ENCODE measurements around the gene COL8A1. TPM values are rescaled to one million over a fixed set of nuclear protein-coding genes. Genes with fewer than 3 reads are reported as not detected.

COL8A1 gene
- polyA plus RNA-seq, 3 donors = not detected

DNA sequence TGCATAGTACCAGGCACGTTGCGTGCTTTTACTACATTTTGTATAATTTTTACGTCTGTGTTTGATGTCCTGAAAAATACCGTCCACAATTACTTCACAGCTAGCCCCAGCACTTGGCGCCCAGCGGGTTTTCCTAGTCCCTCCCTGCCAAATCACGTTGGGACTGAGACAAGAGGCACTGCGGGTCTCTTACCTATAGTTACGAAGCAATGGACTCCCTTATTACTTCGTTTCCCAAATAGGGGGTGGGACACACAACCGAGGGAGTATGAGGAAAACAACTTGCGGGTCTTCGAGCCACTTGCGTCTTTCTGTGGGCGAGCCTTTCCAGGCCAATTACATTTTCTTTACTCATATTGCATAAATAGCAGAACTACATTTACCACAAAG lies 178.6 kb downstream of the COL8A1 start:
- Histone ChIP-seq H3K79me2 (ENCODE audit: insufficient read depth, low read length) (no peaks in the 10 kb centered on the region), H3K9ac (ENCODE audit: insufficient read depth, low read length, poor library complexity, severe bottlenecking) (peak overlapping the region; percentile 73), H2AFZ (ENCODE audit: insufficient read depth, low read depth, low read length, poor library complexity, severe bottlenecking) (peak overlapping the region; percentile 84), H3K9me3 (replicated peaks in 1 of 2; ENCODE audit: control insufficient read depth in 1 of 2, insufficient read depth in 1 of 2, low read length in 2 of 2) (no peaks in the 10 kb centered on the region), H3K4me1 (ENCODE audit: control insufficient read depth in 1 of 2, insufficient read depth in 2 of 2, low read length in 2 of 2) (peaks cover 16 to 19% of the 10 kb centered on the region in 2 donors), H3K4me3 (replicated peaks in 1 of 3; ENCODE audit: low read depth in 2 of 3, low read length in 3 of 3) (peak overlapping the region; percentile 41 to 80 (median 77)), H3K4me2 (replicated peaks; ENCODE audit: extremely low read depth, low read length, poor library complexity, severe bottlenecking) (peak overlapping the region; percentile 87), H3K27ac (ENCODE audit: low read depth in 1 of 2, low read length in 2 of 2) (peak overlapping the region; percentile 86 to 96), H4K20me1 (ENCODE audit: insufficient read depth, low read length) (no peaks in the 10 kb centered on the region), H3K36me3 (replicated peaks in 1 of 2; ENCODE audit: control insufficient read depth in 1 of 2, insufficient read depth in 2 of 2, low read length in 2 of 2) (no peaks in the 10 kb centered on the region), H3K27me3 (ENCODE audit: control insufficient read depth in 2 of 2, insufficient read depth in 2 of 2, low read length in 2 of 2) (no peaks in the 10 kb centered on the region)
- no peaks in the 10 kb centered on the region for H3K9me3 Mint-ChIP-seq
- intact Hi-C loops (cut with micrococcal nuclease) = loop anchor here in 1 of 2 donors (10.0 kb wide), 1 partner anchor 888 kb away; the partner anchor contains the start of gene TFG
- H3K4me3 Mint-ChIP-seq = peak overlapping the region; percentile 90 to 95
- TF ChIP-seq, protein P1, sequence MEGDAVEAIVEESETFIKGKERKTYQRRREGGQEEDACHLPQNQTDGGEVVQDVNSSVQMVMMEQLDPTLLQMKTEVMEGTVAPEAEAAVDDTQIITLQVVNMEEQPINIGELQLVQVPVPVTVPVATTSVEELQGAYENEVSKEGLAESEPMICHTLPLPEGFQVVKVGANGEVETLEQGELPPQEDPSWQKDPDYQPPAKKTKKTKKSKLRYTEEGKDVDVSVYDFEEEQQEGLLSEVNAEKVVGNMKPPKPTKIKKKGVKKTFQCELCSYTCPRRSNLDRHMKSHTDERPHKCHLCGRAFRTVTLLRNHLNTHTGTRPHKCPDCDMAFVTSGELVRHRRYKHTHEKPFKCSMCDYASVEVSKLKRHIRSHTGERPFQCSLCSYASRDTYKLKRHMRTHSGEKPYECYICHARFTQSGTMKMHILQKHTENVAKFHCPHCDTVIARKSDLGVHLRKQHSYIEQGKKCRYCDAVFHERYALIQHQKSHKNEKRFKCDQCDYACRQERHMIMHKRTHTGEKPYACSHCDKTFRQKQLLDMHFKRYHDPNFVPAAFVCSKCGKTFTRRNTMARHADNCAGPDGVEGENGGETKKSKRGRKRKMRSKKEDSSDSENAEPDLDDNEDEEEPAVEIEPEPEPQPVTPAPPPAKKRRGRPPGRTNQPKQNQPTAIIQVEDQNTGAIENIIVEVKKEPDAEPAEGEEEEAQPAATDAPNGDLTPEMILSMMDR (IDR thresholded peaks at IDR 0.05) = no peak
- WGBS (ENCODE audit: insufficient coverage) = 6% methylated on average over 8 of the region's 15 CpGs
- no peaks in the 10 kb centered on the region for H3K36me3 Mint-ChIP-seq
- no peak for DNase-seq
- peak overlapping the region in 6 of 7 donors; percentile 97 to 99 (median 98) for H3K27ac Mint-ChIP-seq
- peaks cover 0 to 5% (median 3%) of the 10 kb centered on the region in 3 donors for H3K27me3 Mint-ChIP-seq (ENCODE audit: low read depth in 3 of 3)
- peaks cover 18% of the 10 kb centered on the region for H3K4me1 Mint-ChIP-seq

DNA sequence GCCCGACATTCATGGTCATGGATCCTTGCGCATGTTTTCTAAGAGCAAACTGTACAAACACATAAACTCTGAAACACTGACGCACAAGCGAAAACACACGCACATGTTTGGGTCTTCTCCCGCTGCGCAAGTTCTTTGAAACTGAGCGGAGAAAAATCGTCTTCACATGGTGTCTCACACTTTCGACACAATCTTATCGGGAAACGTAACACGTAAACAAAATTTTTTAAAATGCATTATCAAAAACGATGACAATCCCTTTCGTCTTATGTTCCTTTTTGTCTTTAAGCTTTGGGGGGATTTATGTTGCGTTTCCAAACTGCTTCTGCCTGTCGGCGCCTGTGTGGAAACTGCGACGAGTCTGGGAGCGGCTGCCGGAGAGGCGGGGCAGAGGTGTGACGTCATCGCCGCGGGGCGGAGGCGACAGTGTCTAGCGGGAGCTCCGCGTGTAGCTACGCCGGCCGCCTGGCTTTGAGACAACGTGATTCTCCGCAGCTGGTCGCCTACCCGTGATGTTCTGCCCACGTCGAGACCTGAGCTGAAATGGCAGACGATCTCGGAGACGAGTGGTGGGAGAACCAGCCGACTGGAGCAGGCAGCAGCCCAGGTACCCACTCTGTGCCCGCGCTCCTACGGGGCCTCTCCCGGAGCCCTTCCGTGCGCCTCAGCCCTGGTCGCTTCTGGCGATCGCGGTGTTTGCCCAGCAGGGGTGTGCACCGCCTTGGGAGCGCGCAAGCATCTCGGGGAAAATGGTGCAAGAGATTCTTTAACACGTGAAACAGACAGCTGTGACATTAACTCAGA lies 179.2 kb downstream of the COL8A1 start, which contains the start of gene CMSS1:
Gene CMSS1 (plus strand): TSS at position 426 of the 804 bp plus-strand sequence.
- Histone ChIP-seq H2AFZ (ENCODE audit: insufficient read depth, low read depth, low read length, poor library complexity, severe bottlenecking) (peak within 1 kb of the TSS; percentile 84), H3K27ac (ENCODE audit: low read depth in 1 of 2, low read length in 2 of 2) (peak within 1 kb of the TSS; percentile 86 to 96), H4K20me1 (ENCODE audit: insufficient read depth, low read length) (no peaks in the 10 kb centered on the region), H3K4me1 (ENCODE audit: control insufficient read depth in 1 of 2, insufficient read depth in 2 of 2, low read length in 2 of 2) (peaks cover 16 to 19% of the 10 kb centered on the region in 2 donors), H3K79me2 (ENCODE audit: insufficient read depth, low read length) (no peaks in the 10 kb centered on the region), H3K9ac (ENCODE audit: insufficient read depth, low read length, poor library complexity, severe bottlenecking) (peak within 1 kb of the TSS; percentile 73), H3K36me3 (replicated peaks in 1 of 2; ENCODE audit: control insufficient read depth in 1 of 2, insufficient read depth in 2 of 2, low read length in 2 of 2) (no peaks in the 10 kb centered on the region), H3K27me3 (ENCODE audit: control insufficient read depth in 2 of 2, insufficient read depth in 2 of 2, low read length in 2 of 2) (no peaks in the 10 kb centered on the region), H3K4me2 (replicated peaks; ENCODE audit: extremely low read depth, low read length, poor library complexity, severe bottlenecking) (peak within 1 kb of the TSS; percentile 87), H3K9me3 (replicated peaks in 1 of 2; ENCODE audit: control insufficient read depth in 1 of 2, insufficient read depth in 1 of 2, low read length in 2 of 2) (no peaks in the 10 kb centered on the region), H3K4me3 (replicated peaks in 1 of 3; ENCODE audit: low read depth in 2 of 3, low read length in 3 of 3) (peak within 1 kb of the TSS; percentile 41 to 80 (median 77))
- Mint-ChIP-seq H3K27me3 (ENCODE audit: low read depth in 3 of 3) (peaks cover 0 to 3% (median 2%) of the 10 kb centered on the region in 3 donors), H3K4me1 (peaks cover 18% of the 10 kb centered on the region), H3K36me3 (no peaks in the 10 kb centered on the region), H3K9me3 (no peaks in the 10 kb centered on the region), H3K4me3 (peak within 1 kb of the TSS; percentile 90 to 95), H3K27ac (peak within 1 kb of the TSS; percentile 97 to 99 (median 98))
- intact Hi-C loops (cut with micrococcal nuclease) = loop anchor here in 1 of 2 donors (10.0 kb wide), 1 partner anchor 887 kb away; the partner anchor contains the start of gene TFG
- 0% methylated on average over 56 of the region's 60 CpGs for WGBS (ENCODE audit: insufficient coverage)
- TF ChIP-seq, protein P1 (IDR thresholded peaks at IDR 0.05) = peak; percentile 19
- peak; percentile 87 to 90 (median 89) for DNase-seq
